ENCODE data around the gene THTPA.

GRCh38 chr14:23566112-23566777, 10.2 kb downstream of the THTPA start:
- TF ChIP-seq CTCF (IDR thresholded peaks at IDR 0.05) (no peak), EZH2 (IDR thresholded peaks at IDR 0.05) (no peak)

Data from neural progenitor cell (in vitro differentiated cells).